ENCODE measurements around the gene GATAD2B. TPM values are rescaled to one million over a fixed set of nuclear protein-coding genes. Genes with fewer than 3 reads are reported as not detected.

Gene GATAD2B
- total RNA-seq, 1 donor from 2014 or later: 48.4 TPM

DNA sequence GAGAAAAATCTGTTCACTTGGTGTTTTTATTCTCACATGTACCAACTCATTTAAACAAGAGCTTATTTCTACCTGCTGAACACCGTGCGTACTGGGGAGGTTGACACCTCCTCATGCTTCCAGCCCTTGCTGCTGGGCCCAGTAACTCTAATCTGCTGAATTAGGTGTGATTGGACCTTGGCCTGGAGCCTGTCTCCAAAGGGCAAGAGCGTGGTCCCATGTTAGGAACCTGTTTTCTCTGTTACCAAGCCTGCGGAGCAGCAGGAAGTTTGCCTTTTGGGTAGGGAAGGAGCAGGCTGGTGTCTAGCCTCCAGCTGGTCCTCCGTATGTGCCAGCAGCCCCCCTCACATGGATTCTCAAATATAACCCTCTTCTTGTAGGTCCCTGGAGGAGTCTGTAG, 158.5 kb downstream of the GATAD2B start:
- DNase-seq (ENCODE audit: low read depth) (no peak), FAIRE-seq (no peak)
- H3K4me2 ChIP-seq (ENCODE audit: low read length): no peak overlapping the region
- H3K36me3 ChIP-seq (ENCODE audit: insufficient read depth, low read length): peaks cover 33% of the 10 kb centered on the region
- no peak overlapping the region for H3K9ac ChIP-seq (ENCODE audit: low read length)
- no peaks in the 10 kb centered on the region for H3K4me1 ChIP-seq (ENCODE audit: insufficient read depth, low read length)
- no peaks in the 10 kb centered on the region for H3K9me3 ChIP-seq (ENCODE audit: insufficient read depth, low read depth, low read length)
- H3K27me3 ChIP-seq (ENCODE audit: insufficient read depth, low read length): no peaks in the 10 kb centered on the region
- H2AFZ ChIP-seq (ENCODE audit: low read depth, low read length): no peak overlapping the region
- H3K9me3 Mint-ChIP-seq (ENCODE audit: unreplicated experiment): no peaks in the 10 kb centered on the region
- no peaks in the 10 kb centered on the region for H4K20me1 ChIP-seq (ENCODE audit: insufficient read depth, low read length)
- TF ChIP-seq EZH2 (IDR thresholded peaks at IDR 0.05; ENCODE audit: insufficient read depth, low read length): no peak
- TF ChIP-seq, protein P1, sequence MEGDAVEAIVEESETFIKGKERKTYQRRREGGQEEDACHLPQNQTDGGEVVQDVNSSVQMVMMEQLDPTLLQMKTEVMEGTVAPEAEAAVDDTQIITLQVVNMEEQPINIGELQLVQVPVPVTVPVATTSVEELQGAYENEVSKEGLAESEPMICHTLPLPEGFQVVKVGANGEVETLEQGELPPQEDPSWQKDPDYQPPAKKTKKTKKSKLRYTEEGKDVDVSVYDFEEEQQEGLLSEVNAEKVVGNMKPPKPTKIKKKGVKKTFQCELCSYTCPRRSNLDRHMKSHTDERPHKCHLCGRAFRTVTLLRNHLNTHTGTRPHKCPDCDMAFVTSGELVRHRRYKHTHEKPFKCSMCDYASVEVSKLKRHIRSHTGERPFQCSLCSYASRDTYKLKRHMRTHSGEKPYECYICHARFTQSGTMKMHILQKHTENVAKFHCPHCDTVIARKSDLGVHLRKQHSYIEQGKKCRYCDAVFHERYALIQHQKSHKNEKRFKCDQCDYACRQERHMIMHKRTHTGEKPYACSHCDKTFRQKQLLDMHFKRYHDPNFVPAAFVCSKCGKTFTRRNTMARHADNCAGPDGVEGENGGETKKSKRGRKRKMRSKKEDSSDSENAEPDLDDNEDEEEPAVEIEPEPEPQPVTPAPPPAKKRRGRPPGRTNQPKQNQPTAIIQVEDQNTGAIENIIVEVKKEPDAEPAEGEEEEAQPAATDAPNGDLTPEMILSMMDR (IDR thresholded peaks at IDR 0.05; ENCODE audit: insufficient read depth, low read depth, low read length): no peak
- H3K4me3 Mint-ChIP-seq (ENCODE audit: unreplicated experiment): no peak overlapping the region
- no peaks in the 10 kb centered on the region for H3K79me2 ChIP-seq (ENCODE audit: insufficient read depth, low read length)
- peaks cover 43% of the 10 kb centered on the region for H3K36me3 Mint-ChIP-seq (ENCODE audit: low read depth, unreplicated experiment)
- no peaks in the 10 kb centered on the region for H3K4me1 Mint-ChIP-seq (ENCODE audit: low read depth, unreplicated experiment)
- H3K4me3 ChIP-seq (ENCODE audit: insufficient read depth, low read depth, low read length): no peak overlapping the region
- H3K27me3 Mint-ChIP-seq (ENCODE audit: low read depth, unreplicated experiment): no peaks in the 10 kb centered on the region
- H3K27ac Mint-ChIP-seq (ENCODE audit: unreplicated experiment): no peak overlapping the region
- H3K27ac ChIP-seq (ENCODE audit: low read depth, low read length): no peak overlapping the region

DNA sequence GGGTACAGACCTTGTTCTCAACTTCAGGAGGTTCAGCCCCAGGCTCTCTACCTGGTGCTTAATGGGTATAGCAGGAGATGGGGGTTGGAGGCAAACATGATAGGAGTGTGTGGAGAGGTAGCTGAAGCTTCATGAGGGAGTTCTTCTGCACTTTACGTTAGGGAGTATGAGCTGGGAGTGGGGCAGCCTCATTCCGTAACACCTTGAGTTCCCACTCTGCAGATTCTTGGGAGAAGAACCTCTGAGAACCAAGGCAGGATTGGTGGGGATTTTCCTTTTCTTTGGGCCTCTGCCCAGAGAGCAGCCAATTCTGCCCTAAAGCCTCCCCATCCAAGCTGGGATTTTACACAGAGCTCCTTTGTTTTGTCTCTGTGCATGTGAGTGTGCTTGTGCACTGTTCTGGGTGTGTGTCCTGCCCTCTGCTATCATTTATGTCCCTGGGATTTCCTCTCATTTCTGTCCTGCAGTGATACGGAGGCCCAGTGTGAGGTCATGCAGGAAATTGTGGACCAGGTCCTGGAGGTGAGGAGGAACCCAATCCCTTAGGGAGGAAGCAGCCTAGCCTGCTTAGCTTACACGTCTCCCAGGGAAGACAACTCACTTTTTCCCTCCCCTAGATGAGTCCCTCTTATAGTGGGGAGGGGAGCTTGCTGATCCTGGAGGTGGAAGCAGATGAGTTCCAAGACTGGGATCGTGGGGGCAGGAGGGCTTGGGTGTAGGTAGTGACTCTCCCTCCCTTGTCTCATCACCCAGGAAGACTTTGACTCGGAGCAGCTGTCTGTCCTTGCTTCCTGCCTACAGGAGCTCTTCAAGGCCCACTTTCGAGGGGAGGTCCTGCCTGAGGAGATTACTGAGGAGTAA, 159.2 kb downstream of the GATAD2B start:
- Histone ChIP-seq H4K20me1 (ENCODE audit: insufficient read depth, low read length) (no peaks in the 10 kb centered on the region), H3K79me2 (ENCODE audit: insufficient read depth, low read length) (no peaks in the 10 kb centered on the region), H3K27ac (ENCODE audit: low read depth, low read length) (no peak overlapping the region), H3K4me2 (ENCODE audit: low read length) (no peak overlapping the region), H3K4me1 (ENCODE audit: insufficient read depth, low read length) (no peaks in the 10 kb centered on the region), H3K4me3 (ENCODE audit: insufficient read depth, low read depth, low read length) (no peak overlapping the region), H3K36me3 (ENCODE audit: insufficient read depth, low read length) (peaks cover 32% of the 10 kb centered on the region), H3K9me3 (ENCODE audit: insufficient read depth, low read depth, low read length) (no peaks in the 10 kb centered on the region), H2AFZ (ENCODE audit: low read depth, low read length) (no peak overlapping the region), H3K9ac (ENCODE audit: low read length) (no peak overlapping the region), H3K27me3 (ENCODE audit: insufficient read depth, low read length) (no peaks in the 10 kb centered on the region)
- H3K4me3 Mint-ChIP-seq (ENCODE audit: unreplicated experiment): no peak overlapping the region
- FAIRE-seq (no peak), DNase-seq (ENCODE audit: low read depth) (no peak)
- H3K36me3 Mint-ChIP-seq (ENCODE audit: low read depth, unreplicated experiment): peaks cover 37% of the 10 kb centered on the region
- H3K4me1 Mint-ChIP-seq (ENCODE audit: low read depth, unreplicated experiment): no peaks in the 10 kb centered on the region
- H3K27ac Mint-ChIP-seq (ENCODE audit: unreplicated experiment): no peak overlapping the region
- no peak for TF ChIP-seq EZH2 (IDR thresholded peaks at IDR 0.05; ENCODE audit: insufficient read depth, low read length)
- TF ChIP-seq, protein P1 (IDR thresholded peaks at IDR 0.05; ENCODE audit: insufficient read depth, low read depth, low read length): no peak
- no peaks in the 10 kb centered on the region for H3K27me3 Mint-ChIP-seq (ENCODE audit: low read depth, unreplicated experiment)
- no peaks in the 10 kb centered on the region for H3K9me3 Mint-ChIP-seq (ENCODE audit: unreplicated experiment)

DNA sequence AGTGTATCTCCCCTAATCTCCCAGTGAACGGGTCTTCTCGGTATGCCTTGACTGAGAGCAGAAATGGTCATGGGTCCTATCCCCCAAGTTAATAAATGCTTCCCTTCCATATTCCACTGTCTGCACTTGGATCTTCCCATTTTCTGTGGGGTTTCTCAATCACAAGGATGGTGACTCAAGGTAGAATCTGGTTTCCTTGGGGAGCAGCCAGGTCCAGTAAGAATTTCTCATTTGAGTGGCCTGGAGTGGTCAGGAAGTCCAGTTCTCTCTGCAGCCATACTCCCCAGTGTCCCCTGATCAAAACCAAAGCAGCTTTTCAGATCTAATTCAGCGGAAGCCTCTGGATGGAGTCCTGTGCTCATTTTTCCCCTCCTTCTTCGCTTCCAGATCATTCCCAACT, 162.3 kb downstream of the GATAD2B start:
- Mint-ChIP-seq H3K36me3 (ENCODE audit: low read depth, unreplicated experiment) (peaks cover 39% of the 10 kb centered on the region), H3K4me1 (ENCODE audit: low read depth, unreplicated experiment) (peaks cover 6% of the 10 kb centered on the region)
- no peak for DNase-seq (ENCODE audit: low read depth)

More for the DNA sequence above, 162.3 kb downstream of the GATAD2B start:
- Histone ChIP-seq H3K27me3 (ENCODE audit: insufficient read depth, low read length) (no peaks in the 10 kb centered on the region), H4K20me1 (ENCODE audit: insufficient read depth, low read length) (no peaks in the 10 kb centered on the region), H3K9me3 (ENCODE audit: insufficient read depth, low read depth, low read length) (no peaks in the 10 kb centered on the region), H3K36me3 (ENCODE audit: insufficient read depth, low read length) (peaks cover 41% of the 10 kb centered on the region), H3K9ac (ENCODE audit: low read length) (no peak overlapping the region), H3K4me3 (ENCODE audit: insufficient read depth, low read depth, low read length) (no peak overlapping the region), H3K4me2 (ENCODE audit: low read length) (no peak overlapping the region), H3K27ac (ENCODE audit: low read depth, low read length) (no peak overlapping the region), H3K4me1 (ENCODE audit: insufficient read depth, low read length) (no peaks in the 10 kb centered on the region), H2AFZ (ENCODE audit: low read depth, low read length) (no peak overlapping the region), H3K79me2 (ENCODE audit: insufficient read depth, low read length) (no peaks in the 10 kb centered on the region)
- Mint-ChIP-seq H3K27me3 (ENCODE audit: low read depth, unreplicated experiment) (no peaks in the 10 kb centered on the region), H3K9me3 (ENCODE audit: unreplicated experiment) (no peaks in the 10 kb centered on the region), H3K27ac (ENCODE audit: unreplicated experiment) (no peak overlapping the region), H3K4me3 (ENCODE audit: unreplicated experiment) (no peak overlapping the region)
- TF ChIP-seq, protein P1 (IDR thresholded peaks at IDR 0.05; ENCODE audit: insufficient read depth, low read depth, low read length): no peak
- no peak for TF ChIP-seq EZH2 (IDR thresholded peaks at IDR 0.05; ENCODE audit: insufficient read depth, low read length)
- no peak for FAIRE-seq

Measured in astrocyte (in vitro differentiated cells and primary cell).